NCI-H345 treated with DMSO at 0.1 percent for 48 hours (cell line): ENCODE measurements around the gene MSMP.

Source experiments
- DNase-seq: peaks from one replicate; lab custom pipeline; 2025; ENCODE audit not compliant: unreplicated experiment; lab: John Stamatoyannopoulos, UW

MSMP gene, protein sequence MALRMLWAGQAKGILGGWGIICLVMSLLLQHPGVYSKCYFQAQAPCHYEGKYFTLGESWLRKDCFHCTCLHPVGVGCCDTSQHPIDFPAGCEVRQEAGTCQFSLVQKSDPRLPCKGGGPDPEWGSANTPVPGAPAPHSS

GRCh38 chr9:35754264-35754663 is at the start of gene MSMP:
Gene MSMP (minus strand): TSS chr9:35754276. CDS start chr9:35754129, 147 bp downstream.
- no peak for DNase-seq

- DNase-seq = no peak
These were observed 47.5 kb upstream of the MSMP start for GRCh38 chr9:35801328-35802128.

DNA sequence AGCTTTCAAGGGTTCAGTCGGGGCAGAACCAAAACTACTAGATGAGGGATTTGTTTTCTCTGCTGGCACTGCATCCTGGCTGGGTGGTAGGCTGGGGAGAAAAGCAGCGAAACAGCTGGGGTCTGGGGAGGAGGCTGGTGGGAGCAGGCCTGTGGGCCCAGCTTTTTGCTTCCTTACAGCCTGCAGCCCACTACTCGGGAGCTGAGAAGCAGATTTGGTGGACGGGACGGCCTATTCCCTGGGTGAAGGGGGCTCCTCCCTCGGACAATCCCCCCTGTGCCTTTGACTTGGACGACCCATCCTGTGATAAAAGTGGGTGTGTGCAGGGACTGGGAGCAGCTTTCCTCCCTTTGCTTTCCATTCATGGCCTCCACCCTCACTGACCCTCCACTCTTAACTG is 46.5 kb upstream of the MSMP start:
- no peak for DNase-seq

GRCh38 chr9:35798658-35799374 is 44.7 kb upstream of the MSMP start:
- no peak for DNase-seq

GRCh38 chr9:35797311-35798109 is 43.4 kb upstream of the MSMP start:
- DNase-seq = no peak

- no peak for DNase-seq
These were observed 41.6 kb upstream of the MSMP start for GRCh38 chr9:35795695-35796094.

DNA sequence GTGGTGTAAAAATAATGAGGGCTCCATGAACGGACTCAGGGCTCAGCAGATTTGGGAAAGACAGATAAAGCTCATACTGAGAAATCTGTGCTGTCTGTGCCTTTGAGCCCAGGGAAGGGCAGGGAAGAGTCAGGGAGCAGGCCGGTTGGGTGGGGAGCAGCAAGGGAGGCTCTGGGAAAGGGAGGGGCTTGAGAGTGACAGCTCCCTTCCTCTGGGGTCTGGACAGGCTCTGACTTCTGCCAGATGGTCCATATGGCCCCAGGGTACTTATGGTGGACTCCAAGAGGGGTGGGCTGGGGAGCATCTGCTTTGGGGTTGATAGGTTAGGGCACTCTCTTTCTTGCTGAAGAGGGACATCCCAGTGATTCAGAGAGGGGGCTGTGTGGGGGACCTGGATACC is 39.4 kb upstream of the MSMP start:
- DNase-seq = no peak

DNA sequence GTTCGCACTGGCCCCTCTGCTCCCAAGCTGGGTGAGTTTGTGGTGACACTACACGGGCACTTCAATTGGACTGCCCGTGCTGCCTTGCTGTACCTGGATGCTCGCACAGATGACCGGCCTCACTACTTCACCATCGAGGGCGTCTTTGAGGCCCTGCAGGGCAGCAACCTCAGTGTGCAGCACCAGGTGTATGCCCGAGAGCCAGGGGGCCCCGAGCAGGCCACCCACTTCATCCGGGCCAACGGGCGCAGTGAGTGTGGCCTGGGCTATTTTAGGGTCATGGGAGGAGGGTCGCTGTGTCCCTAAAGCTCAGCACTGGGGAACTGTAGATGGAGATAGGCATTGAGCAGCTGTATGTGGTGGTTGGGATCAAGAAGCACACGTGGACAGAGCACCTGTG is 38.8 kb upstream of the MSMP start:
- DNase-seq = no peak

- DNase-seq = no peak
These were observed 38.1 kb upstream of the MSMP start for GRCh38 chr9:35792024-35792813.

DNA sequence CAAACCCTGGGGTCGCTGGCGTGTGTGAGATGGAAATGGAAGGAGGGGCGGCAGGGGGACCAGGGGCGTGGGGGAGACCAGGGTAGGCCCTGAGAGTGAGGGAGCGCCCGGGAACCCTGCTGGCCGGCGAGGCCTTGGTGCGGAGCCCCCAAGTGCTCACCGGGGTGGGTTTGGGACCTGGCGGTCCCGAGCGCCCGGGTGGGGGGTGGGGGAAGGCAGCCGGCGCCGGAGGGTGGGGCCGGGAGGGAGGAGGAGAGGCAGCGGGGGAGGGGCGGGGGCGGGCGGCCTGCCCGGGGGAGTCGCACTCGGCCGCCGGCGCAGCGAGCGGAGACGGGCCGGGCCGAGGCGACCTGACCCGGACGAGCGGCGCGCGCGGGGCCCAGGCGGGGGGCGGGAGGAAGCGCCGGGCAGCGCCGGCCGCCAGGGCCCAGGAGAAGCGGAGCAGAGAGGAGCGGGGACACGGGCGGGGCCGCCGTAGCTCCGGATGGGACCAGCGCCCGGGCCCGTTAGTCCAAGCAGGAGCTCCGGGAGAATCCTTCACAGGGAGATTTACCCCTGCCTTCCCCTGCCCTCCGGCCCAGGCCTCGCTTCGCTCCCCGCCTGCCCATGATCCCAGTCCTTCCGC is 37.3 kb upstream of the MSMP start, which contains the start of gene NPR2:
NPR2 (plus strand) TSS at position 295 of the 625 bp plus-strand sequence. CDS start 818 bp downstream, outside the sequence.
- no peak for DNase-seq

DNA sequence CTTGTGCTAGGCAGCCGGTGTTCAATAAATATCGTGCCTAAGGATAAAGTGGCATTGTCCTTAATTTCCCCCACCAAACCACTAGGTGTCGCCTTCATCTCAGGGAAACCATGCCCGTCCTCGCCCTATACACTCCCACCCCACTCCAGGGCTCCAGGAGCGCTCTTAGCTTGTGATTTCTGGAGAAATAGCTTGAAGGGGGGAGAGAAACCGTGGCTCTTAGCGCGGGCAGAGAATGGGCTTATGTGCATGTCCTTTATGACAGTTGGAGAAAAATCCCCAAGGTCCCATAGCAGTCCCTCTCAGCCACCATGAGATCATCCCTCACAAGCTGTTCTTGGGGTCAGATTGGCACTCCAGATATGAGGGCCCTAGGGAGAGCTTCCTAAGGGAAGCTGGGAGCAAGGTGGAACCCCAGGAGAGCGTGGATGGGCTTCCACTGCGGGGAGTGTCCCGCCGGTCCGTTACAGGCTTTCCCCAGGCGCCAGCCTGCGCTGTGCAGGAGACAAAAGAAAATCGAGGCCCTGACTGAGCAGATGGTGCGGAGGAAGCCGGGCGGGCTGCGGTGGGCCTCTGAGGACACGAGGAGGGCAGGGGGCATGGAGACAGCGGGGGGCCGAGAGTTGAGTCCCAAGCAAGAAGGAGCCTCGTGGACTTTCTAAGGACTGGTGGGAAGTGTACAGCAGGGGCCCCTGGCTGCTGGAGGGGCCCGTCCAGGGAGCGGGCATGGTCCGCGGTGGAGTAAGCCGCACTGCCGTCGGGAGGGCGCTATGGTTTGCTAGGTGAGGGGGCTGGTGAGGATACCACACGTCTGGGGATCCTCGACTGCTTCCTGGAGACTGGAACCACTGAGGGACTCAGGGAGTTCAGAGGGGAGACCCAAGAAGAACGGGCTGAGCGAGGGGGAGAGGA is 36.6 kb upstream of the MSMP start:
- DNase-seq = peak; percentile 61

- DNase-seq = no peak
These were observed 35.9 kb upstream of the MSMP start for GRCh38 chr9:35790025-35790384.

GRCh38 chr9:35789541-35789940 is 35.5 kb upstream of the MSMP start:
- no peak for DNase-seq

DNA sequence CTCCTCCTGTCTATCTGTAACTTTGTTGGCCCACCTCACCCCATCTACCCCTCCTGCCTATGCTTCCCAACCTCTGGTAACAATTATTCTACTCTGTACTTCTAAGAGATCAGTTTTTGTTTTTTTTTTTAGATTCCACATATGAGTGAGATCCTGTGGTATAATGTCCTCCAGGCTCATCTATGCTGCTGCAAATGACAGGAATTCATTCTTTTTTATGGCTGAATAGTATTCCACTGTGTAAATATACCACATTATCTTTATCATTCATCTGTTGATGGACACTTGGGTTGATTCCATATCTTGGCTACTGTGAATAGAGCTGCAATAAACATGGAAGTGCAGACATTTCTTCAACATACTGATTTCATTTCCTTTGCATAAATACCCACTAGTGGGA is 29.3 kb upstream of the MSMP start:
- DNase-seq = no peak

DNA sequence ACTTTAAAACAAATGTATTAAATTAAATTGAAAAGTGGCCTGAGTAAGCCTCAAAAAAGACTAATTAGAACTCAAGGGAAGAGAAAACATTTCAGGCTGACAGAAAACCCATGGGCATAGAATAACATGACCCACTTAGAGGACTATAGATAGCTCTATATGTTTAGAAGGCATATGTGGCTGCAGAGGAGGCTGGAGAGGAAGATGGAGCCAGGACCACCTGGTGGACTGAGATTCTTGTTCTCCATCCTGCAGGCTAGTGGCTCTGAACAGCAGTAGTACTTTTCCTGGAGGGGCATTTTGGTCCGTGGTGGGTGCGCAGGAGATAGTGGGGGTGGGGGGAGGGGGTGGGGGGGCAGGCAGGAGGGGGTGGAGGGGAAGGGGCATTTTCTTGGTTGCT is 27.0 kb upstream of the MSMP start:
- no peak for DNase-seq

- no peak for DNase-seq
These were observed 24.4 kb upstream of the MSMP start for GRCh38 chr9:35778496-35778895.

- peak; percentile 90 for DNase-seq
These were observed 21.9 kb upstream of the MSMP start for GRCh38 chr9:35776018-35776417.

GRCh38 chr9:35774907-35775635 is 21.0 kb upstream of the MSMP start:
- peak; percentile 26 for DNase-seq
